GM21447 (cell line): ENCODE measurements around the gene GPM6B.
"Not testable (repeated sequence)": the region's sequence is repeated elsewhere in the genome, so short reads cannot be mapped to it uniquely, and the experiment has no call there.

Experiments used
- ATAC-seq: cut with Tn5 transposase; IDR thresholded peaks from one replicate; pipeline ENCODE4 v1.9.1; 2021; ENCODE audit not compliant: unreplicated experiment

GPM6B gene

GRCh38 chrX:13732246-13733067 lies 84.4 kb downstream of the GPM6B start:
- ATAC-seq: no peak

DNA sequence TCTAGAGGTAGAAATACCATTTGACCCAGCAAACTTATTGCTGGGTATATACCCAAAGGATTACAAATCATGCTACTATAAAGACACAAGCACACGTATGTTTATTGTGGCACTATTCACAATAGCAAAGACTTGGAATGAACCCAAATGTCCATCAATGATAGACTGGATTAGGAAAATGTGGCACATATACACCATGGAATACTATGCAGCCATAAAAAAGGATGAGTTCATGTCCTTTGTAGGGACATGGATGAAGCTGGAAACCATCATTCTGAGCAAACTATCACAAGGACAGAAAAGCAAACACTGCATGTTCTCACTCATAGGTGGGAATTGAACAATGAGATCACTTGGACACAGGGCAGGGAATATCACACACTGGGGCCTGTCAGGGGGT lies 86.4 kb downstream of the GPM6B start:
- ATAC-seq: not testable (repeated sequence)

- ATAC-seq: not testable (repeated sequence)
Observed at GRCh38 chrX:13726583-13726982, 90.3 kb downstream of the GPM6B start.

DNA sequence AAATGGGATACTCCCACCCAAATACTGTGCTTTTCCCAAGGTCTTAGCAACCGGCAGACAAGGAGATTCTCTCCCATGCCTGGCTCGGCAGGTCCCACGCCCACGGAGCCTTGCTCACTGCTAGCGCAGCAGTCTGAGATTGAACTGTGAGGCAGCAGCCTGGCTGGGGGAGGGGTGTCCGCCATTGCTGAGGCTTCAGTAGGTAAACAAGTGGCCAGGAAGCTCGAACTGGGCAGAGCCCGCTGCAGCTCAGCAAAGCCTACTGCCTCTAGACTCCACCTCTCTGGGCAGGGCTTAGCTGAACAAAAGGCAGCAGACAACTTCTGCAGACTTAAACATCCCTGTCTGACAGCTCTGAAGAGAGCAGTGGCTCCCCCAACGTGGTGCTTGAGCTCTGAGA lies 92.0 kb downstream of the GPM6B start:
- not testable (repeated sequence) for ATAC-seq

DNA sequence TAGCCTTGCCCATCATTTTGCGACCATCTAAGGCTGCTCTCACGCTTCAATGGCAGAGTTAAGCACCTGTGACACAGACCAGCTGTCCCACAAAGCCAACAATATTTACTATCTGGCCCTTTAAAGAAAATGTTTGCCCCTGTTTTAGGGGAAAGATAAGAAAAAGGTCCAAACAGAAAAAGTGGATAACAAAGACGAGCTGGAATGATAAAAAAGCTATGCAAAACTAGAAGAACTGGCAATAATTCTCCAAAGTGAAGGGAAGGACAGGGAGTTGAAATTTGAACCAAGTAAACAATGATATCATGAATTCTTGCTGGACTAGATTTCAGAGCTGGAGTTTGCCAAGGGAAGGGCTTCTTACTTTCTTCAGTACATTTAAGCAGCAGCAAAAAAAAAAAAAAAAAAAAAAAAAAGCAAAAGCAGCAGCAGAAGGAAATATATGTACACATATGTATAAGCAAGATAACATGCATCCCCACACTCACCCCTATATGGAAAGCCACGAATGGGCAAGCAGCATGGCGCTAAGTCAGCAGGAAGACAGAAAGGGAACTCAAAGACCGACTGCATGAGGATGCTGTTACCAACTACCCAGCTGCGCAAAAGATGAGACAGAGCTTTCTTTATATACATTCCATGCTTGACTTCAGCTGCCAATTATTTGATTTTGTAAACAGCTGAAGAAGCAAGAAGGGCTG lies 94.9 kb downstream of the GPM6B start:
- ATAC-seq: no peak

- ATAC-seq: no peak
Observed at GRCh38 chrX:13721371-13721770, 95.5 kb downstream of the GPM6B start.
